ENCODE data around the gene PTTG1. TPM values are rescaled to one million over a fixed set of nuclear protein-coding genes. Genes with fewer than 3 reads are reported as not detected.

Gene PTTG1
- total RNA-seq, 2 experiments from 2014 or later: 132 to 139 TPM

- ATAC-seq (peak; percentile 11), DNase-seq (peak; percentile 57)
- Mint-ChIP-seq H3K4me1 (ENCODE audit: low read depth) (peaks cover 62% of the 10 kb centered on the region), H3K4me3 (peak overlapping the region; percentile 34), H3K27me3 (no peaks in the 10 kb centered on the region), H3K27ac (peak overlapping the region; percentile 93), H3K36me3 (ENCODE audit: low read depth) (peaks cover 12% of the 10 kb centered on the region), H3K9me3 (no peaks in the 10 kb centered on the region)
- no peak for TF ChIP-seq CTCF (IDR thresholded peaks at IDR 0.05)
- ChIA-PET POLR2A (interaction anchor here (0.9 to 1.5 kb wide), 2 partner anchors 12 to 25 kb away, joined by 4 to 11 read pairs; no protein-coding TSS in a partner anchor), CTCF (interaction anchor here (2.1 to 9.9 kb wide), 2 partner anchors 12 to 24 kb away, joined by 5 to 195 read pairs; no protein-coding TSS in a partner anchor)
- intact Hi-C loops (cut with micrococcal nuclease): no loop called here
Measured at GRCh38 chr5:160464466-160464797, 42.8 kb downstream of the PTTG1 start.

GRCh38 chr5:160466116-160466515, 44.5 kb downstream of the PTTG1 start:
- Mint-ChIP-seq H3K27me3 (no peaks in the 10 kb centered on the region), H3K9me3 (no peaks in the 10 kb centered on the region), H3K4me1 (ENCODE audit: low read depth) (peaks cover 66% of the 10 kb centered on the region), H3K4me3 (no peak overlapping the region), H3K27ac (peak overlapping the region; percentile 100), H3K36me3 (ENCODE audit: low read depth) (peaks cover 24% of the 10 kb centered on the region)
- TF ChIP-seq CTCF (IDR thresholded peaks at IDR 0.05): no peak
- CTCF ChIA-PET: interaction anchor here (1.2 to 9.9 kb wide), 3 partner anchors 8 to 26 kb away, joined by 4 to 195 read pairs (median 18); no protein-coding TSS in a partner anchor
- POLR2A ChIA-PET: interaction anchor here (1.4 to 3.4 kb wide), 3 partner anchors 11 to 27 kb away, joined by 3 to 41 read pairs (median 7); no protein-coding TSS in a partner anchor
- no peak for DNase-seq
- no peak for ATAC-seq
- intact Hi-C loops (cut with micrococcal nuclease): loop anchor here (5.0 kb wide), 1 partner anchor 41 kb away; no protein-coding TSS in a partner anchor

- DNase-seq (no peak), ATAC-seq (peak; percentile 6)
- H3K4me3 Mint-ChIP-seq: peak overlapping the region; percentile 100
- no peaks in the 10 kb centered on the region for H3K27me3 Mint-ChIP-seq
- no peaks in the 10 kb centered on the region for H3K9me3 Mint-ChIP-seq
- intact Hi-C loops (cut with micrococcal nuclease): loop anchor here (1.0 to 5.0 kb wide), 2 partner anchors 28 to 40 kb away; no protein-coding TSS in a partner anchor
- ChIA-PET POLR2A (interaction anchor here (1.4 to 3.4 kb wide), 5 partner anchors 10 to 48 kb away, joined by 3 to 41 read pairs (median 8); no protein-coding TSS in a partner anchor), CTCF (interaction anchor here (0.7 to 9.9 kb wide), 7 partner anchors 9 to 43 kb away, joined by 3 to 195 read pairs (median 4); no protein-coding TSS in a partner anchor)
- peaks cover 70% of the 10 kb centered on the region for H3K4me1 Mint-ChIP-seq (ENCODE audit: low read depth)
- peak overlapping the region; percentile 100 for H3K27ac Mint-ChIP-seq
- no peak for TF ChIP-seq CTCF (IDR thresholded peaks at IDR 0.05)
- peaks cover 30% of the 10 kb centered on the region for H3K36me3 Mint-ChIP-seq (ENCODE audit: low read depth)
Measured at GRCh38 chr5:160466889-160467554, 45.4 kb downstream of the PTTG1 start.

GRCh38 chr5:160467555-160468362, 46.1 kb downstream of the PTTG1 start:
- CTCF ChIA-PET: interaction anchor here (0.7 to 9.9 kb wide), 10 partner anchors 9 to 49 kb away, joined by 3 to 195 read pairs (median 4); partner anchors contain the start of gene SLU7
- POLR2A ChIA-PET: interaction anchor here (1.2 to 3.4 kb wide), 6 partner anchors 9 to 48 kb away, joined by 5 to 41 read pairs (median 8); no protein-coding TSS in a partner anchor
- intact Hi-C loops (cut with micrococcal nuclease): loop anchor here (1.0 to 5.0 kb wide), 2 partner anchors 28 to 40 kb away; no protein-coding TSS in a partner anchor
- no peak for TF ChIP-seq CTCF (IDR thresholded peaks at IDR 0.05)
- H3K27ac Mint-ChIP-seq: peak overlapping the region; percentile 100
- peaks cover 34% of the 10 kb centered on the region for H3K36me3 Mint-ChIP-seq (ENCODE audit: low read depth)
- H3K27me3 Mint-ChIP-seq: no peaks in the 10 kb centered on the region
- H3K4me1 Mint-ChIP-seq (ENCODE audit: low read depth): peaks cover 67% of the 10 kb centered on the region
- H3K4me3 Mint-ChIP-seq: peak overlapping the region; percentile 100
- peak; percentile 86 for ATAC-seq
- peak; percentile 96 for DNase-seq
- no peaks in the 10 kb centered on the region for H3K9me3 Mint-ChIP-seq

Measured in activated CD8-positive, alpha-beta T cell treated with anti-CD3 and anti-CD28 coated beads for 36 hours (primary cell).